Upper lobe of right lung (tissue), 1 donor: ENCODE data around the gene AP1S1. TPM values are rescaled to one million over a fixed set of nuclear protein-coding genes. Genes with fewer than 3 reads are reported as not detected.
"Not testable (repeated sequence)": the region's sequence is repeated elsewhere in the genome, so short reads cannot be mapped to it uniquely, and the experiment has no call there.

Experiments
- ATAC-seq: fragments of 200-7000 bp; cut with Tn5 transposase; one replicate; pipeline ENCODE4 v1.9.1; 2020; ENCODE audit warnings: mild to moderate bottlenecking, moderate library complexity
- DNase-seq: peaks from one replicate; pipeline ENCODE4 v3.0.0-alpha.2; 2020
- H3K27ac ChIP-seq: fragments of 200-600 bp; one replicate; pipeline ENCODE4 v1.8.0; 2022
- H3K27me3 ChIP-seq: fragments of 200-600 bp; one replicate; pipeline ENCODE4 v1.8.0; 2022; ENCODE audit warnings: mild to moderate bottlenecking
- H3K36me3 ChIP-seq: fragments of 200-600 bp; one replicate; pipeline ENCODE4 v1.8.0; 2022
- H3K4me1 ChIP-seq: fragments of 200-600 bp; one replicate; pipeline ENCODE4 v1.8.0; 2022
- H3K4me3 ChIP-seq: fragments of 200-600 bp; one replicate; pipeline ENCODE4 v1.8.0; 2022; ENCODE audit warnings: mild to moderate bottlenecking
- H3K9me3 ChIP-seq: fragments of 200-600 bp; one replicate; pipeline ENCODE4 v1.8.0; 2022
- CTCF ChIP-seq: fragments of 200-600 bp; IDR thresholded peaks from one replicate; pipeline ENCODE4 v1.8.0; 2022; ENCODE audit warnings: antibody characterized with exemption
- intact Hi-C: fragments of 100-400 bp; cut with DNase I; formaldehyde crosslinking; loops from one replicate; pipeline ENCODE4 v1.11.0; 2022
- total RNA-seq: library from RNA; stranded (reverse); fragmentation: NEBNext Ultra II Directional; extraction: Animal tissue kit (Norgen Biotek cat#: 25700); gene quantifications from one replicate; pipeline ENCODE4 v1.2.1, GENCODE V29; 2021
- donor health status: DM: no; HTN: yes; CAD: no; lungs with severe emphysema.

Gene AP1S1
- total RNA-seq, 1 donor from 2014 or later: 24.0 TPM

- H3K36me3 ChIP-seq: no peaks in the 10 kb centered on the region
- no peak overlapping the region for H3K4me3 ChIP-seq
- ATAC-seq: no peak
- intact Hi-C loops: no loop called here
- H3K27me3 ChIP-seq: no peaks in the 10 kb centered on the region
- peaks cover 16% of the 10 kb centered on the region for H3K4me1 ChIP-seq
- no peak overlapping the region for H3K27ac ChIP-seq
- H3K9me3 ChIP-seq: no peaks in the 10 kb centered on the region
- DNase-seq: no peak
- no peak for TF ChIP-seq CTCF
Measured at GRCh38 chr7:101109368-101109767, 44.9 kb upstream of the AP1S1 start.

- Histone ChIP-seq H3K4me1 (peaks cover 16% of the 10 kb centered on the region), H3K36me3 (no peaks in the 10 kb centered on the region), H3K27me3 (no peaks in the 10 kb centered on the region), H3K27ac (peak overlapping the region; percentile 76), H3K4me3 (no peak overlapping the region), H3K9me3 (no peaks in the 10 kb centered on the region)
- no peak for TF ChIP-seq CTCF
- DNase-seq (no peak), ATAC-seq (no peak)
- intact Hi-C loops: no loop called here
Measured at GRCh38 chr7:101111261-101111660, 43.0 kb upstream of the AP1S1 start.

GRCh38 chr7:101112233-101112632 lies 42.0 kb upstream of the AP1S1 start:
- no peaks in the 10 kb centered on the region for H3K36me3 ChIP-seq
- peak overlapping the region; percentile 76 for H3K27ac ChIP-seq
- H3K4me3 ChIP-seq: no peak overlapping the region
- intact Hi-C loops: no loop called here
- peaks cover 16% of the 10 kb centered on the region for H3K4me1 ChIP-seq
- DNase-seq: no peak
- peak; percentile 69 for ATAC-seq
- TF ChIP-seq CTCF: no peak
- H3K27me3 ChIP-seq: no peaks in the 10 kb centered on the region
- H3K9me3 ChIP-seq: no peaks in the 10 kb centered on the region

- ATAC-seq, intact Hi-C loops, DNase-seq, H3K27me3 ChIP-seq, H3K4me3 ChIP-seq, H3K9me3 ChIP-seq, H3K36me3 ChIP-seq: not testable (repeated sequence)
- Histone ChIP-seq H3K4me1 (peaks cover 16% of the 10 kb centered on the region), H3K27ac (peak overlapping the region; percentile 9)
Measured at GRCh38 chr7:101113140-101113539, 41.1 kb upstream of the AP1S1 start.

- Histone ChIP-seq H3K9me3 (no peaks in the 10 kb centered on the region), H3K4me1 (peaks cover 10% of the 10 kb centered on the region), H3K4me3 (no peak overlapping the region), H3K27me3 (no peaks in the 10 kb centered on the region), H3K36me3 (no peaks in the 10 kb centered on the region), H3K27ac (no peak overlapping the region)
- TF ChIP-seq CTCF: no peak
- DNase-seq: no peak
- no peak for ATAC-seq
- intact Hi-C loops: no loop called here
Measured at GRCh38 chr7:101113836-101114235, 40.4 kb upstream of the AP1S1 start.

GRCh38 chr7:101114492-101114891 lies 39.8 kb upstream of the AP1S1 start:
- H3K4me1 ChIP-seq: peaks cover 7% of the 10 kb centered on the region
- ATAC-seq (no peak), DNase-seq (no peak)
- H3K27ac ChIP-seq: no peak overlapping the region
- no peaks in the 10 kb centered on the region for H3K9me3 ChIP-seq
- intact Hi-C loops: no loop called here
- H3K36me3 ChIP-seq: no peaks in the 10 kb centered on the region
- no peak for TF ChIP-seq CTCF
- no peak overlapping the region for H3K4me3 ChIP-seq
- no peaks in the 10 kb centered on the region for H3K27me3 ChIP-seq
